K562 (cell line): Measurements from ENCODE around the gene CBFA2T2.

Source experiments
- POLR2A ChIP-seq: fragments of 450-650 bp; conservative IDR thresholded peaks from 2 replicates; pipeline ENCODE4 v1.6.1; 2016
- RFX7 ChIP-seq: fragments of 250-450 bp; sonication (Bioruptor Pico); IDR thresholded peaks from 2 replicates; pipeline ENCODE4 v1.5.1; 2021; ENCODE audit warnings: mild to moderate bottlenecking
- ZNF740 ChIP-seq, 3 experiments: fragments of 200-800 bp in 1 of 3; sonication (Bioruptor generic) in 1 of 3; sonication (generic) in 1 of 3; formaldehyde crosslinking in 1 of 3; IDR thresholded peaks; 2 replicates each; pipeline versions ENCODE4 v1.6.1 to v1.8.0; 2016 to 2022; ENCODE audit warnings: mild to moderate bottlenecking in 2 of 3, missing compliant biosample characterization in 2 of 3, missing genetic modification characterization in 2 of 3, missing genetic modification reagents in 1 of 3

GRCh38 chr20:33531885-33532284 lies 42.0 kb downstream of the CBFA2T2 start:
- TF ChIP-seq POLR2A = no peak
- no peak for TF ChIP-seq RFX7 (CRISPR knock-in tag)
- no peak for TF ChIP-seq ZNF740 (CRISPR knock-in tag; IDR thresholded peaks at IDR 0.05)
- TF ChIP-seq ZNF740 (tag; IDR thresholded peaks at IDR 0.05) = no peak
